Heart left ventricle (tissue), 13 donors: Measurements from ENCODE around the gene SULT4A1.

ENCODE experiments used
- CTCF ChIP-seq, 12 donors: fragments of 200-600 bp; sonication (generic) in 4 of 12; IDR thresholded peaks; one replicate each; pipeline versions ENCODE4 v1.5.0 to v1.8.0; 2018 to 2022; ENCODE audit warnings: antibody characterized with exemption in 12 of 12, mild to moderate bottlenecking in 5 of 12
- POLR2A ChIP-seq, 2 donors: fragments of 450-650 bp; IDR thresholded peaks; one replicate each; pipeline ENCODE4 v1.6.1; 2017; ENCODE audit warnings: antibody characterized with exemption in 2 of 2, mild to moderate bottlenecking in 2 of 2, moderate library complexity in 2 of 2
- donor health status: ischemic (EF 13 %, LVEDD 7.1; RV severe dilation, severe dysfunction).
- donor health status: DM: no; HTN: yes; CAD: no.
- donor health status: DM: no; HTN: no; CAD: no.
- donor health status: ischemic (EF 25% LVEDD 6.9; RV normal size, moderate dysfunction).
- donor health status: ischemic (EF 25% LVEDD 5.7; RV mildly dilated, moderate dysfunction).
- donor health status: ischemic (EF 35%, LVEDD 5.7; RV mildly dilated, moderate dysfunction).
- donor health status: nonischemic (EF 11% LVEDD 7.7; RV severe dilation, severe dysfunction).
- donor health status: DM: yes; HTN: yes; CAD: no.
- donor health status: PGD.
- donor health status: ischemic (EF 29% LVEDD 5.4; RV normal size, mild dysfunction).
- donor health status: nonischemic (EF 23%, LVEDD 6.1; RV moderate dilation, normal function).

- TF ChIP-seq CTCF (IDR thresholded peaks at IDR 0.05) (no peak), POLR2A (IDR thresholded peaks at IDR 0.05) (no peak)
Observed at GRCh38 chr22:43905681-43906080, 43.4 kb upstream of the SULT4A1 start.
